ENCODE results near the gene STMND1. TPM values are rescaled to one million over a fixed set of nuclear protein-coding genes. Genes with fewer than 3 reads are reported as not detected.

Gene STMND1
- total and polyA plus RNA-seq, 7 donors = not detected

DNA sequence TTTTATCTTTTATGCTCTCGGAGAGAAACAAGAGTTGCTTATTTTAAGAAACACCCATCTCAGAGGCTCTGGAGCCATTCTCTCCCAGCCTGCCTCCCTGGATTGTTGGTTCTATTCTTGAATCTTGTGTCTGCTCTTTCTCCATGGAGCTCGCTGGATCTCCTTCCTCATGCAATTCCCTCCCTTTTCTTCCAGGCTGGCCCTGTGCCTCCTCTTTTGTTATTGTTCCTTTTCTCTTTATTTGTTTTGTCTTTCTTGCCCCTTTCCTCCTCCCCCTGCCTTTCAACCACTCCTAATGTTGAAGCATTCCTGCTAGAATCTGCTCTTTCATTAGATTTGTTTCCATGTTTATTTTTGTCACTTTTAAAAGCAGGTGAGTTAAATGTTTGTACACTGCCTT is 76.5 kb downstream of the STMND1 start:
- TF ChIP-seq CTCF (IDR thresholded peaks at IDR 0.05) = no peak
- ATAC-seq = no peak
- H3K4me3 ChIP-seq = no peak overlapping the region
- no peaks in the 10 kb centered on the region for H3K36me3 ChIP-seq (ENCODE audit: insufficient read depth in 1 of 2, low read depth in 1 of 2)
- H3K27ac ChIP-seq = no peak overlapping the region
- DNase-seq = no peak
- H3K27me3 ChIP-seq (ENCODE audit: insufficient read depth in 3 of 3, low read length in 2 of 3) = no peaks in the 10 kb centered on the region
- H3K4me1 ChIP-seq = peaks cover 8% of the 10 kb centered on the region
- WGBS, 3 donors = 67 to 82% (median 69%) methylated on average over 2 of the region's 2 CpGs
- intact Hi-C loops (cut with DNase I) = no loop called here
- no peaks in the 10 kb centered on the region for H3K9me3 ChIP-seq

GRCh38 chr6:17178754-17179529 is 77.1 kb downstream of the STMND1 start:
- peak overlapping the region; percentile 51 for H3K27ac ChIP-seq
- intact Hi-C loops (cut with DNase I) = no loop called here
- no peak overlapping the region for H3K4me3 ChIP-seq
- ATAC-seq = peak; percentile 67 to 92 (median 88)
- no peak for DNase-seq
- peaks cover 8% of the 10 kb centered on the region for H3K4me1 ChIP-seq
- no peaks in the 10 kb centered on the region for H3K9me3 ChIP-seq
- no peak for TF ChIP-seq CTCF (IDR thresholded peaks at IDR 0.05)
- no peaks in the 10 kb centered on the region for H3K27me3 ChIP-seq (ENCODE audit: insufficient read depth in 3 of 3, low read length in 2 of 3)
- no peaks in the 10 kb centered on the region for H3K36me3 ChIP-seq (ENCODE audit: insufficient read depth in 1 of 2, low read depth in 1 of 2)
- 41 to 70% (median 44%) methylated on average over 1 of the region's 1 CpG for WGBS, 3 donors

DNA sequence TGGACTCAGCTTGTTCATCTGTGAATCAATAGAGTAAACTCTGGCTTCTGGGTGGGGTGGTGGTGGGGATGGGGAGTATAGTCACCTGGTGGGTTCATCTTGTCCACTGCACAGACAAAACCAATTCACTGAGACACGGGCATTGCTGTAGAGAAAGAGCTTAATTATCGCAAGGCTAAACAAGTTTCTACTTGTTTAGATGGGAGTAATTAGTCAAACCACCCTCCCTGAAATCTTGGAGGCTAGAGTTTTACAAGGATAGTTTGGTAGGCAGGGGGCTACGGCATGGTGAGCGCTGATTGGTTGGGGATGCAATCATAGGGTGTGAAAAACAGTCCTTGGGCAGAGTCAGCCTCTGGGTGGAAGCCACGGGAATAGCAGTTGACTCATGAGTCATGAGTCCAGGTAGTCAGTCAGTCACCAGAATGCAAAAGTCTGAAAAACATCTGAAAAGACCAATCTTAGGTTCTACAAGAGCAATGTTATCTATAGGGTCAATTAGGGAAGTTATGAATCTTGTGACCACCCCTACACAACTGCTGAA is 77.8 kb downstream of the STMND1 start:
- no peaks in the 10 kb centered on the region for H3K9me3 ChIP-seq
- H3K36me3 ChIP-seq (ENCODE audit: insufficient read depth in 1 of 2, low read depth in 1 of 2) = no peaks in the 10 kb centered on the region
- no peak for TF ChIP-seq CTCF (IDR thresholded peaks at IDR 0.05)
- peak overlapping the region; percentile 51 for H3K27ac ChIP-seq
- no peak overlapping the region for H3K4me3 ChIP-seq
- peak in 3 of 4 donors; percentile 67 to 73 (median 68) for ATAC-seq
- no peaks in the 10 kb centered on the region for H3K27me3 ChIP-seq (ENCODE audit: insufficient read depth in 3 of 3, low read length in 2 of 3)
- 90 to 92% (median 91%) methylated on average over 5 of the region's 5 CpGs for WGBS, 3 donors
- H3K4me1 ChIP-seq = peaks cover 8% of the 10 kb centered on the region
- DNase-seq = no peak
- intact Hi-C loops (cut with DNase I) = no loop called here

Other genes starting within 250 kb of the STMND1 start
- gene RBM24, start 179.3 kb downstream of the STMND1 start, total RNA-seq = 100 to 1,000 TPM; 135 to 248 (median 222) TPM
- 100 to 1,000 TPM; 148 to 215 (median 214) TPM for gene RBM24, start 179.3 kb downstream of the STMND1 start, polyA plus RNA-seq

Measured in psoas muscle (tissue), 8 donors.